Measurements from ENCODE around the gene GRIK4. TPM values are rescaled to one million over a fixed set of nuclear protein-coding genes. Genes with fewer than 3 reads are reported as not detected.

GRIK4 gene
- total and polyA plus RNA-seq, 7 donors: 0.04 to 0.11 (median 0.04) TPM; not detected in 4

- intact Hi-C loops (cut with DNase I): no loop called here
- peaks cover 0 to 10% (median 1%) of the 10 kb centered on the region in 3 donors for H3K27me3 ChIP-seq (ENCODE audit: insufficient read depth in 3 of 3, low read length in 2 of 3)
- TF ChIP-seq, protein P1, sequence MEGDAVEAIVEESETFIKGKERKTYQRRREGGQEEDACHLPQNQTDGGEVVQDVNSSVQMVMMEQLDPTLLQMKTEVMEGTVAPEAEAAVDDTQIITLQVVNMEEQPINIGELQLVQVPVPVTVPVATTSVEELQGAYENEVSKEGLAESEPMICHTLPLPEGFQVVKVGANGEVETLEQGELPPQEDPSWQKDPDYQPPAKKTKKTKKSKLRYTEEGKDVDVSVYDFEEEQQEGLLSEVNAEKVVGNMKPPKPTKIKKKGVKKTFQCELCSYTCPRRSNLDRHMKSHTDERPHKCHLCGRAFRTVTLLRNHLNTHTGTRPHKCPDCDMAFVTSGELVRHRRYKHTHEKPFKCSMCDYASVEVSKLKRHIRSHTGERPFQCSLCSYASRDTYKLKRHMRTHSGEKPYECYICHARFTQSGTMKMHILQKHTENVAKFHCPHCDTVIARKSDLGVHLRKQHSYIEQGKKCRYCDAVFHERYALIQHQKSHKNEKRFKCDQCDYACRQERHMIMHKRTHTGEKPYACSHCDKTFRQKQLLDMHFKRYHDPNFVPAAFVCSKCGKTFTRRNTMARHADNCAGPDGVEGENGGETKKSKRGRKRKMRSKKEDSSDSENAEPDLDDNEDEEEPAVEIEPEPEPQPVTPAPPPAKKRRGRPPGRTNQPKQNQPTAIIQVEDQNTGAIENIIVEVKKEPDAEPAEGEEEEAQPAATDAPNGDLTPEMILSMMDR (IDR thresholded peaks at IDR 0.05): no peak
- DNase-seq (no peak), ATAC-seq (no peak)
- no peak overlapping the region for H3K4me3 ChIP-seq
- H3K36me3 ChIP-seq (ENCODE audit: insufficient read depth in 1 of 2, low read depth in 1 of 2): no peaks in the 10 kb centered on the region
- H3K27ac ChIP-seq: no peak overlapping the region
- no peaks in the 10 kb centered on the region for H3K4me1 ChIP-seq
- 71 to 88% (median 74%) methylated on average over 3 of the region's 3 CpGs for WGBS, 3 donors
- H3K9me3 ChIP-seq: no peaks in the 10 kb centered on the region
These were observed 139.8 kb downstream of the GRIK4 start for GRCh38 chr11:120651396-120651795.

GRCh38 chr11:120651836-120652235 lies 140.3 kb downstream of the GRIK4 start:
- H3K9me3 ChIP-seq: no peaks in the 10 kb centered on the region
- peaks cover 0 to 7% (median 1%) of the 10 kb centered on the region in 3 donors for H3K27me3 ChIP-seq (ENCODE audit: insufficient read depth in 3 of 3, low read length in 2 of 3)
- H3K4me1 ChIP-seq: no peaks in the 10 kb centered on the region
- H3K27ac ChIP-seq: no peak overlapping the region
- H3K36me3 ChIP-seq (ENCODE audit: insufficient read depth in 1 of 2, low read depth in 1 of 2): no peaks in the 10 kb centered on the region
- 81 to 84% (median 83%) methylated on average over 6 of the region's 6 CpGs for WGBS, 3 donors
- intact Hi-C loops (cut with DNase I): no loop called here
- no peak for ATAC-seq
- DNase-seq: no peak
- TF ChIP-seq, protein P1 (IDR thresholded peaks at IDR 0.05): no peak
- no peak overlapping the region for H3K4me3 ChIP-seq

GRCh38 chr11:120652705-120653335 lies 141.3 kb downstream of the GRIK4 start:
- Histone ChIP-seq H3K9me3 (no peaks in the 10 kb centered on the region), H3K27ac (no peak overlapping the region), H3K4me1 (no peaks in the 10 kb centered on the region), H3K27me3 (ENCODE audit: insufficient read depth in 3 of 3, low read length in 2 of 3) (peaks cover 0 to 7% (median 1%) of the 10 kb centered on the region in 3 donors), H3K4me3 (no peak overlapping the region), H3K36me3 (ENCODE audit: insufficient read depth in 1 of 2, low read depth in 1 of 2) (no peaks in the 10 kb centered on the region)
- intact Hi-C loops (cut with DNase I): no loop called here
- DNase-seq (no peak), ATAC-seq (no peak)
- TF ChIP-seq, protein P1 (IDR thresholded peaks at IDR 0.05): no peak
- 83 to 91% (median 86%) methylated on average over 3 of the region's 3 CpGs for WGBS, 3 donors

- WGBS, 3 donors: 93 to 96% (median 93%) methylated on average over 5 of the region's 5 CpGs
- Histone ChIP-seq H3K4me1 (no peaks in the 10 kb centered on the region), H3K36me3 (ENCODE audit: insufficient read depth in 1 of 2, low read depth in 1 of 2) (no peaks in the 10 kb centered on the region), H3K27me3 (ENCODE audit: insufficient read depth in 3 of 3, low read length in 2 of 3) (peaks cover 0 to 7% (median 3%) of the 10 kb centered on the region in 3 donors), H3K4me3 (no peak overlapping the region), H3K9me3 (no peaks in the 10 kb centered on the region), H3K27ac (no peak overlapping the region)
- intact Hi-C loops (cut with DNase I): no loop called here
- ATAC-seq (no peak), DNase-seq (no peak)
- TF ChIP-seq, protein P1 (IDR thresholded peaks at IDR 0.05): no peak
These were observed 144.0 kb downstream of the GRIK4 start for GRCh38 chr11:120655589-120655988.
